Stomach (tissue), 9 donors: Measurements from ENCODE around the gene RPAP2. TPM values are rescaled to one million over a fixed set of nuclear protein-coding genes. Genes with fewer than 3 reads are reported as not detected.

Experiments
- DNase-seq, 2 donors: peaks; one replicate each; pipeline versions ENCODE4 v3.0.0 to v3.0.0-alpha.2; 2013 to 2019
- H3K27ac ChIP-seq, 5 donors: fragments of 200-600 bp in 4 of 5; sonication (generic) in 4 of 5; one replicate each; pipeline ENCODE4 v1.5.1; 2013 to 2019; ENCODE audit warnings: mild to moderate bottlenecking in 1 of 5, moderate library complexity in 1 of 5
- H3K27me3 ChIP-seq, 3 donors: fragments of 200-600 bp; sonication (generic); one replicate each; pipeline ENCODE4 v1.5.1; 2017 to 2019; ENCODE audit warnings: mixed run types in 1 of 3
- H3K36me3 ChIP-seq, 4 donors: fragments of 200-600 bp; sonication (generic); 1 replicate in 3 of 4; 2 replicates in 1 of 4; pipeline ENCODE4 v1.5.1; 2016 to 2019
- H3K4me1 ChIP-seq, 4 donors: fragments of 200-600 bp; sonication (generic); one replicate each; pipeline ENCODE4 v1.5.1; 2016 to 2019
- H3K4me3 ChIP-seq, 4 donors: fragments of 200-600 bp; sonication (generic) in 3 of 4; one replicate each; pipeline ENCODE4 v1.5.1; 2016 to 2019; ENCODE audit warnings: mild to moderate bottlenecking in 1 of 4
- H3K9me3 ChIP-seq, 4 donors: fragments of 200-600 bp; sonication (generic); one replicate each; pipeline ENCODE4 v1.5.1; 2016 to 2019
- EP300 ChIP-seq: sonication (generic); formaldehyde crosslinking; IDR thresholded peaks from one replicate; pipeline ENCODE4 v1.6.1; 2017; ENCODE audit warnings: antibody characterized with exemption
- POLR2A ChIP-seq, 4 donors: fragments of 450-650 bp; IDR thresholded peaks; one replicate each; pipeline ENCODE4 v1.6.1; 2016; ENCODE audit warnings: antibody characterized with exemption in 4 of 4, control low read depth in 2 of 4, mild to moderate bottlenecking in 1 of 4, moderate library complexity in 1 of 4
- POLR2AphosphoS5 ChIP-seq, 3 donors: sonication (generic); formaldehyde crosslinking; IDR thresholded peaks; one replicate each; pipeline ENCODE4 v1.6.1; 2016; ENCODE audit warnings: antibody characterized with exemption in 3 of 3
- WGBS, 5 donors: extraction: QIAGEN DNeasy Blood & Tissue Kit in 3 of 5; methylation state at CpG; one replicate each; pipeline versions ENCODE4 v1.1.5 to v1.1.7; 2013 to 2018; 5-methylcytosine and 5-hydroxymethylcytosine counted together
- intact Hi-C: fragments of 100-400 bp; cut with DNase I; formaldehyde crosslinking; loops from one replicate; pipeline ENCODE4 v1.15.1; 2023; ENCODE audit warnings: low total_unique reads
- polyA plus RNA-seq, 3 donors: library from polyadenylated mRNA; stranded (reverse); fragments of 200-250 nt; gene quantifications; one replicate each; pipeline ENCODE4 v1.2.3, GENCODE V29; 2013
- total RNA-seq, 5 donors: library from RNA; depleted of rRNA; stranded (reverse); fragments of >200 nt; gene quantifications; one replicate each; pipeline versions ENCODE4 v1.1.0 to v1.2.3, GENCODE V29; 2014 to 2016
- TF ChIP-seq, protein P1 (sequence below), 7 experiments: fragments of 450-650 bp in 4 of 7; fragments of 200-600 bp in 3 of 7; sonication (generic) in 3 of 7; IDR thresholded peaks; one replicate each; pipeline ENCODE4 v1.5.1; 2016 to 2019; ENCODE audit warnings: antibody characterized with exemption in 7 of 7, control low read depth in 2 of 7, mild to moderate bottlenecking in 1 of 7
- donor health status: healthy with polysubstance abuse.
- donor health status: Bipolar disorder and iron deficiency.
- donor health status: healthy.

RPAP2 gene
- total and polyA plus RNA-seq, 8 donors = 2.3 to 16.5 (median 6.0) TPM

DNA sequence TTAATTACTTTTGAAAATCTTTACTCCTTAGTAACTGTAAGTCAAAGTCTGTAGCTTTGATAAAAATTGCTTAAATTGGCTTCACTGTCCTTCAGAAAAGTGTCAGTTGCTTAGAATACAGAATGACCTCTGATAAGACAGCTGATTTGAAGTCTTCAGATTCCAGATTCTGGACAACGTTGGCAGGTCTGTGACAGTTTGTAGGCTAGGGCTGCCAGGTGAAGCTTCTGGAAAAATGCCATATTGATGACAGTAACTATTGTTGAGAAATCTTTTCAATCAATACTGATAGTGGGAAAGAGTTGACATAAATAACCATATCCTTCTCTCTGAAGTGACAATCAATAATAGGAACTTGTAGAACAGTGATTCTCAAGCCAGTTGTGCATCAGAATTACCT lies 41.3 kb downstream of the RPAP2 start:
- DNase-seq = no peak
- no peaks in the 10 kb centered on the region for H3K9me3 ChIP-seq
- TF ChIP-seq POLR2A (IDR thresholded peaks at IDR 0.05) (no peak), EP300 (no peak), POLR2AphosphoS5 (IDR thresholded peaks at IDR 0.05) (no peak)
- TF ChIP-seq, protein P1, sequence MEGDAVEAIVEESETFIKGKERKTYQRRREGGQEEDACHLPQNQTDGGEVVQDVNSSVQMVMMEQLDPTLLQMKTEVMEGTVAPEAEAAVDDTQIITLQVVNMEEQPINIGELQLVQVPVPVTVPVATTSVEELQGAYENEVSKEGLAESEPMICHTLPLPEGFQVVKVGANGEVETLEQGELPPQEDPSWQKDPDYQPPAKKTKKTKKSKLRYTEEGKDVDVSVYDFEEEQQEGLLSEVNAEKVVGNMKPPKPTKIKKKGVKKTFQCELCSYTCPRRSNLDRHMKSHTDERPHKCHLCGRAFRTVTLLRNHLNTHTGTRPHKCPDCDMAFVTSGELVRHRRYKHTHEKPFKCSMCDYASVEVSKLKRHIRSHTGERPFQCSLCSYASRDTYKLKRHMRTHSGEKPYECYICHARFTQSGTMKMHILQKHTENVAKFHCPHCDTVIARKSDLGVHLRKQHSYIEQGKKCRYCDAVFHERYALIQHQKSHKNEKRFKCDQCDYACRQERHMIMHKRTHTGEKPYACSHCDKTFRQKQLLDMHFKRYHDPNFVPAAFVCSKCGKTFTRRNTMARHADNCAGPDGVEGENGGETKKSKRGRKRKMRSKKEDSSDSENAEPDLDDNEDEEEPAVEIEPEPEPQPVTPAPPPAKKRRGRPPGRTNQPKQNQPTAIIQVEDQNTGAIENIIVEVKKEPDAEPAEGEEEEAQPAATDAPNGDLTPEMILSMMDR (IDR thresholded peaks at IDR 0.05) = no peak
- H3K36me3 ChIP-seq = peaks cover 10 to 64% (median 51%) of the 10 kb centered on the region in 4 donors
- H3K27me3 ChIP-seq = no peaks in the 10 kb centered on the region
- H3K4me3 ChIP-seq = no peak overlapping the region
- intact Hi-C loops = no loop called here
- no peak overlapping the region for H3K27ac ChIP-seq
- 54 to 84% (median 62%) methylated on average over 1 of the region's 1 CpG for WGBS, 5 donors
- H3K4me1 ChIP-seq = no peaks in the 10 kb centered on the region

DNA sequence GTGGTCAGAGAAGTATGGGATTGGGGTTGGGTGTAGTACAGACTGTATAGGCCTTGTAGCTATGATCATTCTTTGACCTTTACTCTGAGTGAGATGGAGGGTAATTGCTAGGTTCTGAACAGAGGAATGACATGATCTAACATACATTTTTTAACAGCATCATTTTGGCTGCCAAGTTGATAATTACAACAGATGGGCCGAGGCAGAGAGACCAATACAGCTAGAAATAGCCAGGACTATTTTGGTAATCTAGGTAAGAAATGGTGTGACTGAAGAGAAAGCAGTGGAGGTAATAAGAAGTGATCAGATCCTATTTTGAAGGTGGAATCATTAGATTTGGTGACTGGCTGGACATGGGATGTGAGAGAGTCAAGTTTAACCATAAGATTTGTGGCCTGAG lies 43.5 kb downstream of the RPAP2 start:
- Histone ChIP-seq H3K36me3 (peaks cover 10 to 56% (median 49%) of the 10 kb centered on the region in 4 donors), H3K4me3 (no peak overlapping the region), H3K9me3 (no peaks in the 10 kb centered on the region), H3K27ac (no peak overlapping the region), H3K27me3 (no peaks in the 10 kb centered on the region), H3K4me1 (no peaks in the 10 kb centered on the region)
- no peak for DNase-seq
- TF ChIP-seq EP300 (no peak), POLR2A (IDR thresholded peaks at IDR 0.05) (no peak), POLR2AphosphoS5 (IDR thresholded peaks at IDR 0.05) (no peak)
- TF ChIP-seq, protein P1 (IDR thresholded peaks at IDR 0.05) = no peak
- intact Hi-C loops = no loop called here
- 86 to 100% (median 97%) methylated on average over 1 of the region's 1 CpG for WGBS, 5 donors

DNA sequence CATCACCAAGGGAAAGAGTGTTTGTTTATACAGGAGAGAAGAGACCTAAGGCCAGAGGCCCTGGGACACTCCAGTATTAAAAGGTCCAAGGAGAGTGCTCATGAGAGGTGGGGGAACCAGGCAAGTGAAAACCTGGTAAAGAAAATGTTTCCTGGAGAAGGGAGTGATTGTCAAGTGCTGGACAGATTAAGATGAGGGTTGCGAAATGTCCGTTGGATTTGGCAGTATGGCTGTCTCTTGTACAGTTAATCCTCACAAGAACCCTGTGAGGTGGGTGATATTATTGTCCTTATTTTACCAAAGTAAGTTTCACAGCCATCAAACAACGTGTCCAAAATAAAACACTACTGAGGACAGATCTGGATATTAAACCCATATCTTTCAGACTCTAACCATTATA lies 44.2 kb downstream of the RPAP2 start:
- 87 to 93% (median 91%) methylated on average over 3 of the region's 3 CpGs for WGBS, 5 donors
- DNase-seq = no peak
- H3K27me3 ChIP-seq = no peaks in the 10 kb centered on the region
- no peak overlapping the region for H3K4me3 ChIP-seq
- intact Hi-C loops = no loop called here
- no peaks in the 10 kb centered on the region for H3K4me1 ChIP-seq
- H3K36me3 ChIP-seq = peaks cover 10 to 62% (median 52%) of the 10 kb centered on the region in 4 donors
- no peaks in the 10 kb centered on the region for H3K9me3 ChIP-seq
- H3K27ac ChIP-seq = no peak overlapping the region
- TF ChIP-seq EP300 (no peak), POLR2A (IDR thresholded peaks at IDR 0.05) (no peak), POLR2AphosphoS5 (IDR thresholded peaks at IDR 0.05) (no peak)
- TF ChIP-seq, protein P1 (IDR thresholded peaks at IDR 0.05) = no peak

DNA sequence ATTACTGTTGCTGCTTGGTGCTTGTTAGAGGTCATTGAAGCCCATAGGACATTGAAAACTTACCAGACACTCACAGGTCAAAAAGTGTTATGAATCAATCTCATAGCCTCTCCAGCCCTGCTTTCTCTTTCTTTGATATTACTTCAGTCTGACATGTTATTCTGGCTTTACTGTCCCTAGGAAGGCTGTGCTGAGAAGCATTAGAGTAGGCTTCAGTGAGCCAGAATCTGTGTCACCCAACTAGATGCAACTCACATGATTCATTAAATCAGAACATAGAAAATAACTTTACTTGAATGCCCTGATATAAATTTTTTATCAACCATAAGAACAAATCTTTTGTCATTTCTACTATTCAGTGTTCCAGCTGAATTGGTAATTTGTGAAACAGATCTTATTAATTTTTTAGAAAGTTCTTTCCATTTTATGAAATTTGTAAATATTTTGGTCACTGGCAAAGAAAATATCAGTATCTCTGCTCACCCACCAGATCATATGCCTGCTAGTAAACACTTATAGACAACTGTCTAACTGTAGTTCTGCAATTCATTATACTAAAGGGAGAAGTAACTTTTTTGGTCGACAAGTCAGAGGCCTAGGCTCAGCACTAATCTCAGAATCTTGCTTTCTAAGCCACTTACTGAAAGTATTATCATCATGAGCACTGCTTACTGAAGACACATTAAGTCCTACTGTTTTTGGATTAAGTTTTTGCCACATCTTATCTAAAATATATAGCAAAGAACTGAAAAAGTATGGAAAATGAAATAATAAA lies 48.2 kb downstream of the RPAP2 start:
- Histone ChIP-seq H3K36me3 (peaks cover 0 to 78% (median 59%) of the 10 kb centered on the region in 4 donors), H3K9me3 (peaks cover 0 to 5% (median 0%) of the 10 kb centered on the region in 4 donors), H3K27ac (no peak overlapping the region), H3K4me3 (no peak overlapping the region), H3K27me3 (no peaks in the 10 kb centered on the region), H3K4me1 (no peaks in the 10 kb centered on the region)
- intact Hi-C loops = no loop called here
- WGBS, 5 donors = 77 to 94% (median 84%) methylated on average over 1 of the region's 1 CpG
- TF ChIP-seq POLR2A (IDR thresholded peaks at IDR 0.05) (no peak), EP300 (no peak), POLR2AphosphoS5 (IDR thresholded peaks at IDR 0.05) (no peak)
- TF ChIP-seq, protein P1 (IDR thresholded peaks at IDR 0.05) = no peak
- no peak for DNase-seq
